B cell (primary cell): ENCODE results near the gene SLC24A4.

Source experiments
- EZH2 ChIP-seq: IDR thresholded peaks from 2 replicates; pipeline ENCODE4 v1.6.1; 2012; ENCODE audit warnings: borderline replicate concordance, low read depth, mild to moderate bottlenecking, moderate library complexity, low read length; ENCODE audit not compliant: insufficient read depth, poor library complexity, severe bottlenecking
- TF ChIP-seq, protein P1 (sequence below): fragments of 200-600 bp; IDR thresholded peaks from one replicate; pipeline ENCODE4 v1.8.0; 2022; ENCODE audit warnings: antibody characterized with exemption, mild to moderate bottlenecking

- TF ChIP-seq, protein P1, sequence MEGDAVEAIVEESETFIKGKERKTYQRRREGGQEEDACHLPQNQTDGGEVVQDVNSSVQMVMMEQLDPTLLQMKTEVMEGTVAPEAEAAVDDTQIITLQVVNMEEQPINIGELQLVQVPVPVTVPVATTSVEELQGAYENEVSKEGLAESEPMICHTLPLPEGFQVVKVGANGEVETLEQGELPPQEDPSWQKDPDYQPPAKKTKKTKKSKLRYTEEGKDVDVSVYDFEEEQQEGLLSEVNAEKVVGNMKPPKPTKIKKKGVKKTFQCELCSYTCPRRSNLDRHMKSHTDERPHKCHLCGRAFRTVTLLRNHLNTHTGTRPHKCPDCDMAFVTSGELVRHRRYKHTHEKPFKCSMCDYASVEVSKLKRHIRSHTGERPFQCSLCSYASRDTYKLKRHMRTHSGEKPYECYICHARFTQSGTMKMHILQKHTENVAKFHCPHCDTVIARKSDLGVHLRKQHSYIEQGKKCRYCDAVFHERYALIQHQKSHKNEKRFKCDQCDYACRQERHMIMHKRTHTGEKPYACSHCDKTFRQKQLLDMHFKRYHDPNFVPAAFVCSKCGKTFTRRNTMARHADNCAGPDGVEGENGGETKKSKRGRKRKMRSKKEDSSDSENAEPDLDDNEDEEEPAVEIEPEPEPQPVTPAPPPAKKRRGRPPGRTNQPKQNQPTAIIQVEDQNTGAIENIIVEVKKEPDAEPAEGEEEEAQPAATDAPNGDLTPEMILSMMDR, result no peak
- no peak for TF ChIP-seq EZH2
Measured at GRCh38 chr14:92439537-92440344, 116.8 kb downstream of the SLC24A4 start.
